T-helper 1 cell treated with Interleukin-12 subunit alpha and Interleukin-12 subunit beta and Interleukin-4 antibody, amounts not matched to agents 30 ng/mL and 1 ng/mL, for 36 hours (primary cell): ENCODE data around the gene ARAP1. TPM values are rescaled to one million over a fixed set of nuclear protein-coding genes. Genes with fewer than 3 reads are reported as not detected.

Experiments used
- intact Hi-C: fragments of 100-400 bp; cut with micrococcal nuclease; formaldehyde crosslinking; loops from one replicate; pipeline ENCODE4 v1.15.1; 2024
- total RNA-seq: library from RNA; stranded (reverse); gene quantifications from 2 replicates; pipeline ENCODE4 v1.2.3, GENCODE V29; 2022

Gene ARAP1
- total RNA-seq, 1 donor from 2014 or later = 111 TPM

GRCh38 chr11:72780296-72781062 is 28.3 kb upstream of the ARAP1 start:
- intact Hi-C loops = loop anchor here (1.0 kb wide), 1 partner anchor 28 kb away; the partner anchor contains the start of gene ARAP1

DNA sequence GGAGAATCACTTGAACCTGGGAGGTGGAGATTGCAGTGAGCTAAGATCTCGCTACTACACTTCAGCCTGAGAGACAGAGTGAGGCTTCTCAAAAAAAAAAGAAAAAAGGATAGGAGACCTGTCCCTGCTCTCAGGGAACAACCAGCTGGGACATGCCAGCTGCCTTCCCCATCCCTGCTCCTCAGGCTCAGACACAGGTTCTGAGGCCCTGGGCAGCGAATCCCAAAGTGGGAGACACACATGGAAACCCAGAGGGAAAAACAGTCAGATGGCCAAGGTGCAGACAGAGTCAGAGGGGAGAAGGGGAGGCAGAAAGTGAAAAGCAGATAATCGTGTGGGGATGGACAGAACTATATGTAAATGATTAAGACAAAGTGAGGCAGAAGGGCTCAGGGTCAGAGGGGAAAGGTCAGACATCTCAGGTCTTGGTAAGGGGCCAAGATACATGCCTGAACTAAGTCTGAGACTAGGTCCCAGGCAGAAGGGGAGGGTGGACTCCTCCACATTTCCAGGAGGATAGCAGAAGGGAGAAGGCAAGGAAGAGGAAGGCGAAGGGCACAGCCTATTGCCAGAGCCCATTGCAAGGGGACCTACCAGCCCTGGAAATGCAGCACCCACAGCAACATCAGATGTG is 27.4 kb upstream of the ARAP1 start:
- intact Hi-C loops = no loop called here

GRCh38 chr11:72778535-72779494 is 26.6 kb upstream of the ARAP1 start:
- intact Hi-C loops = no loop called here

- intact Hi-C loops = no loop called here
Observed at GRCh38 chr11:72777755-72778278, 25.6 kb upstream of the ARAP1 start.

DNA sequence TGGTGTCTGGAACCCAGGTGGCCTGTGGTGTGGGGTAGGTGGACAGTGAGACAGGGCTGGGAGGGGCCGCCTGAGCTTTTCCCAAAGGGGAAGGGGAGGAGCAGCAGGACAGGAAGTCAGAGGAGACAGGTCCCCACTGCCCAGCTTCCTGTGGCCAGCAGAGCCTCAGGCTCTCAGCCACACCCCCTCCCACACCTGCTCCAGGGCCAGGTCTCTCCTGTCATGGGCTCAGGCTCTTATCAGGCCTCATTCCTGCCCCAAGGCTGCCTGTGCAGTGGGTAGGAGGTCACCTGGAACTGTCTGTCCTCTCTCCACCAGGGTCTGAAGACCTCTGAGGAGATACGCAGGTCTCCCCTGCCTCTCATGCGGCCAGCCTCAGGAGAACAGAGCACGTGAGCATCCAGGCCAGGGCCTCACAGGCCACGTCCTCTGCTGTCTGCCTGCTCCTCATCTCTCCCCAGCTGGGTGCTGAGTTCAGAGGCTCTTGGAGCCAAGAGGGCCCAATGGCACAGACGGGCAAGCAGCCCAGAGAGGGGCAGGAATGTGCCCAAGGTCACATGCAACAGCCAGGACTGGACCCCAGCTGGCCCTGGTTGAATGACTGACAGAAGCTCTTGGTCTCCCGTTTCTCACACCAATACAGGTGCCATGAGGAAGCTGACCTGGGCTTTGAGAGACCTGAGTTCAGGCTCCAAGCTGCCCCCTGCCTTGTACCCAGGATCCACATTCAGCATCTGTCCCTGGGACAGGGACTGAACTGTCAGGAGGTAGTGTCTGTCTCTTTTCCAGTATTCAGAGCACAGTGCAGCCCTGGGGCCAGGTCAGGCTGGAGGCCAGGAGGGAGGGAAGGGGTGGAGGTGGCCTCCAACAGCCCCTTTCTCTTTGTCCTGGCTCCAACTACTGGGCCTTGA is 24.9 kb upstream of the ARAP1 start:
- intact Hi-C loops = no loop called here

DNA sequence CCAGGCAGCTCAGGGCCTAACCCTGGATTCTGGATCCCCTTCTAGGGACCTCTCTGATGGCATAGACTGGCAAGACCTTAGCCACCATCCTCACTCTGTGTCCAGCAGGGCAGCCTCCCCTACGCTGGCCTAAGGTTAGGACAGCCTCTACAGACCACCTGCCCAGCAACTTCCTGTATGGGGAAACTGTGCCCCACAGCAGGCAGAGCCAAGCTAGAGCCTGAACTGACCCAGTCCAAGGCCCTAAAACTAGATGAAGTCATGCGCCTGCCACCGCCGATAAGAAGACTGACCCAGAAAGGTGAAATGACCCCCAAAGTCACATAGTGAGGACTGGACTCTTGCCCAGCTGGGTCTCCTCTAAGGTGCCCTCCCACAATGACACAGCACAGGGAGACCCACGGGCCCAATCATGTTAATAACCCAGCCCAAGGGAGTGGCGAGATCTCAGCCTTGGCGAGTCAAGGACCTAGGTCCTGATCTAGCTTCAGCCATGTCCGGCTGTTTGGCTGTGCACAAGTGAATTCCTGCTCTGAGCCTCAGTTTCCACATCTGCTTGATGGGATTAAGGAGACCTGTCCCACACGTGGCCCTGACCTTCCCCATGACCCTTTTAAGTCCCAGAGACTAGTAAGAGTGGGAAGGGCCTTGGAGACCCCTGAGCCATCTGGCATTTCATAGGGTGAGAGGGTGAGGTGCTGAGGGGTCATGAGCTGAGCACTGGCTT is 24.1 kb upstream of the ARAP1 start:
- intact Hi-C loops = no loop called here

- intact Hi-C loops = no loop called here
Observed at GRCh38 chr11:72775288-72776110, 23.3 kb upstream of the ARAP1 start.

DNA sequence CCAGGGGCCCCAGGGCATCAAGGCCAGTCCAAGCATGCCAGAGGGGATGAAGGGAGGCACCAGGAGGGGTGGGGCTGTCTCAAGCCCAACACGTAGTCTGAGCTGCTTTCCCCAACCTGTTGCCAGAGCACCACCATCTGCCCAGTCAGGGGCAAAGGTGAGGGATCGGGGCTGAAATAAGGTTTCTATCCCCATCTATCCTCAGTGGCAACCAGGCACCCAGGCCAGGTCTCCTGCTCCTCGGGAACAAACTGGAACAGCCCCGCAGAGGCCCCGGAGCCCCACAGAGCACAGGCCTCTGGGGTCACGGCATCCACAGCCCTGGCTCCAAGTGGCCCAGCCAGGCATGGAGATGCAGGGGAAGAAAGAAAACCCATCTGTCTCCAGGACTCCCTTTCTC is 22.3 kb upstream of the ARAP1 start:
- intact Hi-C loops = no loop called here

DNA sequence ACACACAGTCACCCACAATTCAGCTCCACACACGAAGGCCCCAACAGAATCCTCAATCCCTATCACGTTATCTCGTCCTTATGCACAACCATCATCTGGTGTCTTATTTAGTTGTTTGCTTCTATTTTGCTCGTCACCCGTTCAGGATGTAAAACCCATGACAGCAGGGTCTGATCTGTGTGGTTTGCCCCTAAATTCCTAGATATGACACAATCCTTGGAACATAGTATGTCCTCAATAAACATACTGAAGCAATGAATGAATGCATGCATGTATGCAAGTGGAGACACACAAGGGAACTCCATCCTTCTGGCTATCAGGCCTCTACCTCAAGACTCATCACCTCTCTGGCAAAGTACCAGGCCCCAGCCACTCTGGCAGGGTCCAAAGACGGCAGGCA is 21.5 kb upstream of the ARAP1 start:
- intact Hi-C loops = no loop called here

DNA sequence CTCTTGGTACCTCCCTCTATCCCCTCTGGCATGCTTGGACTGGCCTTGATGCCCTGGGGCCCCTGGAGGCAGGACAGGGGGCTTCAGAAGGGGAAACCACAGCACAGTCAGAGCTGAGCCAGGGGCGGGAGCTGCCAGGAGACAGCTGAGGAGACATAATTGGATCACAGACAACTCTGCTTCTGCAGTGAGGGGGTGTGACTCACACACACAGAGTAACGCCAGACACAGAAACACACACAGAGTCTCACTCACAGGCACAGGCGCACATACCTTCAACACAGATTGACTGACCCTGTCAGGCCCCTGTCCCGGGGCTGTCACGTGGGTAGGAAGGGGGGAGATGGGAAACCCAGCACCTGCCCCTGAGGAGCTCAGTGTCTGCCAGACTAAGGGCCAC is 21.1 kb upstream of the ARAP1 start:
- intact Hi-C loops = no loop called here

DNA sequence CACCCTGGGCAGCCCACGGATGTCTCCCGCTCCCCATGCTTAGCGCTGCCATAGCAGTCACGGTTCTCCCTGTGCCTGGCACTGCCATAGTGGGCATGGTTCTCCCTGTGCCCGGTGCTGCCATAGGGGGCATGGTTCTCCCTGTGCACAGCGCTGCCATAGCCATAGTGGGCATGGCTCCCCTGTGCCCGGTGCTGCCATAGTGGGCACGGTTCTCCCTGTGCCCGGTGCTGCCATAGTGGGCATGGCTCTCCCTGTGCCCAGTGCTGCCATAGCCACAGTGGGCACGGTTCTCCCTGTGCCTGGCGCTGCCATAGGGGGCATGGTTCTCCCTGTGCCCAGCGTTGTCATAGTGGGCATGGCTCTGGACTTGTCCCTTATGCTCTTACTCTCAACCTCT is 19.9 kb upstream of the ARAP1 start:
- intact Hi-C loops = no loop called here

DNA sequence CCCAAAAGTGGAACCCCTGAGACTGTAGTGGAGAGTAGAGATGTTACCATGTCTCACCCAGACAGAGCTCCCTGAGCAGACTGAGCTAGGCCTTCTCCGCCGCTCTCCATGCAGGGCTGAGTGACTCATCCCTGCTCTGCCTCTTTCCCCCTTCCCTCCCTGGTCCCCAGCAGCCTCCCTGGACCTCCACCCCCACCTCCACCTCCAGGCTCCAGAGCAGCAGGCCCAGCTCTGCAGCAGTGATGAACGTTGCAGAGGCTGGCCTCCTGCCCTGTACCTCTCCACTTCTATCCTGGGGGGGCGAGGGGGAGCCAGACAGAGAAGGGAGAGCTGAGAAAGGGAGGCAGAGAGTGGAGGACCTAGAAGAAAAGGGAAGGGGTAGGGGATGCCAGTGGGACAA is 19.3 kb upstream of the ARAP1 start:
- intact Hi-C loops = no loop called here

DNA sequence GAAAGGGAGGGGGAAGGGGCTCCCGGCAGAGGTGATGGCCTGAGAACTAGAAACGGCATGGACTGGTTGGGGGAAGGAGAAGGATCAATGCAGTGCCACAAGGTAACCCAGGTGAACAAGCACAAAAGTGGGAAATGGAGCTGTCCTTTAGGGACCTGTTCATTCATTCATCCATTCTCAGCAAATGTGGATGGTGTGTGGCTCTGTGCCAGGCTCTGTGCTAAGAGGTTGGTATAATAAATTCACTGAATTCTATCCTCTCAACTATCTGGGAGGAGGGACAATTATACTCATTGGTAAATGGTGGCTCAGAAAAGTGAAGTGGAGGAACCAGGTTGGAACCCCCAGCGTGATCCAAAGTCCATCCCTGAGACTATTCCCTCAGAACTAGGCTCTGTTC is 18.6 kb upstream of the ARAP1 start:
- intact Hi-C loops = no loop called here

GRCh38 chr11:72769680-72770079 is 17.5 kb upstream of the ARAP1 start:
- intact Hi-C loops = no loop called here

DNA sequence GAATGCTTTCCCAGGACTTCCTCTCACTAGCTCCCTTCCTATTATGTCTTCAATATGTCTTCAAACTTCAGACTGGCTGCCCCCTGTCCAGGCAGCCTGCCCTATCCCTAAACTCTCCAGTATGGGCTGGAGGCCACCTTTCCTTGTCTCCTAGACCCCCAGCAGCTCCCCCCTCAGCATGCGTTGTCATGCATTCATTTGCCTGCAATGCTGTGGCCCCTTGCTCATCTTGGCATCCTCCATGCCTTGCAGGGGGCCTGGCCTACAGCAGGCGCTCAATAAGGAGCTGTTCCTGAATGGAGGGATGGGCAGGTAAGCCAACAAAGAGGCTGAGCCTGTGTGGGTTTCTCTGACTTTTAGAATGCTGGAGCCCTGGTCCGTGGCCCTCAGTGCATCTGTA is 16.4 kb upstream of the ARAP1 start:
- intact Hi-C loops = no loop called here

GRCh38 chr11:72767203-72768062 is 15.2 kb upstream of the ARAP1 start:
- intact Hi-C loops = no loop called here

GRCh38 chr11:72766152-72766902 is 14.1 kb upstream of the ARAP1 start:
- intact Hi-C loops = no loop called here
